B cell (primary cell): ENCODE measurements around the gene STARD9.

ENCODE experiments used
- EZH2 ChIP-seq: IDR thresholded peaks from 2 replicates; pipeline ENCODE4 v1.6.1; 2012; ENCODE audit warnings: borderline replicate concordance, low read depth, mild to moderate bottlenecking, moderate library complexity, low read length; ENCODE audit not compliant: insufficient read depth, poor library complexity, severe bottlenecking
- TF ChIP-seq, protein P1 (sequence below): fragments of 200-600 bp; IDR thresholded peaks from one replicate; pipeline ENCODE4 v1.8.0; 2022; ENCODE audit warnings: antibody characterized with exemption, mild to moderate bottlenecking

DNA sequence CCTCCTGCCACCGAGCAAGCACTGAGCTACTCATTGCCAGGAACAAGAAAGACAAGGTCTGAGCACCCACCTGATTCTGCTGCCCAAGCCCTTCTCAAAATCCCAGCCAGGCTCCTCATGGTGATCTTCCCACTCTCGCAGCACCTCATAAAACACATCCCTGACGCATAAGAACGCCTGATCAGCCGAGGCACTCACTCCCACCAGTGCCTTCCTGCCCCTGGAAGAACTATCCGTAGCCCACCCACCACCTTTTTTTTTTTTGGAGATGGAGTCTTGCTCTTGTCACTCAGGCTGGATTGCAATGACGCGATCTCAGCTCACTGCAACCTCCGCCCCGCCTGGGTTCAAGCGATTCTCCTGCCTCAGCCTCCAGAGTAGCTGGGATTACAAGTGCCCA is 157.6 kb downstream of the STARD9 start:
- no peak for TF ChIP-seq EZH2
- TF ChIP-seq, protein P1, sequence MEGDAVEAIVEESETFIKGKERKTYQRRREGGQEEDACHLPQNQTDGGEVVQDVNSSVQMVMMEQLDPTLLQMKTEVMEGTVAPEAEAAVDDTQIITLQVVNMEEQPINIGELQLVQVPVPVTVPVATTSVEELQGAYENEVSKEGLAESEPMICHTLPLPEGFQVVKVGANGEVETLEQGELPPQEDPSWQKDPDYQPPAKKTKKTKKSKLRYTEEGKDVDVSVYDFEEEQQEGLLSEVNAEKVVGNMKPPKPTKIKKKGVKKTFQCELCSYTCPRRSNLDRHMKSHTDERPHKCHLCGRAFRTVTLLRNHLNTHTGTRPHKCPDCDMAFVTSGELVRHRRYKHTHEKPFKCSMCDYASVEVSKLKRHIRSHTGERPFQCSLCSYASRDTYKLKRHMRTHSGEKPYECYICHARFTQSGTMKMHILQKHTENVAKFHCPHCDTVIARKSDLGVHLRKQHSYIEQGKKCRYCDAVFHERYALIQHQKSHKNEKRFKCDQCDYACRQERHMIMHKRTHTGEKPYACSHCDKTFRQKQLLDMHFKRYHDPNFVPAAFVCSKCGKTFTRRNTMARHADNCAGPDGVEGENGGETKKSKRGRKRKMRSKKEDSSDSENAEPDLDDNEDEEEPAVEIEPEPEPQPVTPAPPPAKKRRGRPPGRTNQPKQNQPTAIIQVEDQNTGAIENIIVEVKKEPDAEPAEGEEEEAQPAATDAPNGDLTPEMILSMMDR, result no peak
